Measurements from ENCODE around the gene CATSPERD. TPM values are rescaled to one million over a fixed set of nuclear protein-coding genes. Genes with fewer than 3 reads are reported as not detected.
"Not testable (repeated sequence)": the region's sequence is repeated elsewhere in the genome, so short reads cannot be mapped to it uniquely, and the experiment has no call there.

CATSPERD gene
- total RNA-seq, 1 experiment from 2014 or later: not detected

GRCh38 chr19:5687360-5688198, 32.9 kb upstream of the CATSPERD start:
- H2BK5ac ChIP-seq (ENCODE audit: insufficient read length, low read length): no peak overlapping the region
- H2BK20ac ChIP-seq (ENCODE audit: low read depth, low read length, poor library complexity, severe bottlenecking): no peak overlapping the region
- no peak overlapping the region for H2BK120ac ChIP-seq (ENCODE audit: low read depth, low read length, poor library complexity, severe bottlenecking)
- Mint-ChIP-seq H3K36me3 (ENCODE audit: insufficient read depth in 1 of 3, low read depth in 3 of 3) (peaks cover 16 to 23% (median 16%) of the 10 kb centered on the region in 3 experiments), H3K4me3 (peak overlapping the region in 1 of 2 experiments; percentile 81; a peak in 1 of 5 replicates), H3K4me1 (peaks cover 4 to 14% of the 10 kb centered on the region in 2 experiments), H3K27me3 (ENCODE audit: low read depth) (peaks cover 3% of the 10 kb centered on the region), H3K9me3 (peaks cover 5 to 6% of the 10 kb centered on the region in 2 experiments; a peak in 2 of 5 replicates), H3K27ac (no peak overlapping the region)
- no peak overlapping the region for H2AK5ac ChIP-seq (ENCODE audit: insufficient read length, low read length)
- no peaks in the 10 kb centered on the region for H3K27me3 ChIP-seq (ENCODE audit: insufficient read depth, low read length)
- no peak overlapping the region for H3K9ac ChIP-seq (ENCODE audit: extremely low read depth, insufficient read length, low read length)
- H3K18ac ChIP-seq (ENCODE audit: insufficient read length, low read depth, low read length): no peak overlapping the region
- H3K4me1 ChIP-seq (ENCODE audit: insufficient read depth, low read length): no peaks in the 10 kb centered on the region
- H3K23me2 ChIP-seq (ENCODE audit: insufficient read length, low read depth, low read length, poor library complexity, severe bottlenecking): peaks cover 5% of the 10 kb centered on the region
- H4K8ac ChIP-seq (replicated peaks; ENCODE audit: insufficient read length, low read depth, low read length): no peak overlapping the region
- H3K23ac ChIP-seq (ENCODE audit: insufficient read length, low read depth, low read length): no peak overlapping the region
- no peak overlapping the region for H3K4ac ChIP-seq (ENCODE audit: low read depth, low read length)
- H3K9me3 ChIP-seq (ENCODE audit: control insufficient read depth, low read depth, low read length): no peaks in the 10 kb centered on the region
- no peak overlapping the region for H4K5ac ChIP-seq (ENCODE audit: insufficient read length, low read depth, low read length)
- H3K79me1 ChIP-seq (ENCODE audit: insufficient read depth, low read depth, low read length, poor library complexity, severe bottlenecking): no peaks in the 10 kb centered on the region
- H3K56ac ChIP-seq (ENCODE audit: insufficient read length, low read depth, low read length): no peak overlapping the region
- no peak overlapping the region for H4K91ac ChIP-seq (ENCODE audit: insufficient read length, low read depth, low read length)
- no peak overlapping the region for H2AFZ ChIP-seq (ENCODE audit: low read length)
- no peaks in the 10 kb centered on the region for H4K20me1 ChIP-seq (ENCODE audit: control insufficient read depth, insufficient read depth, insufficient read length)
- H3K79me2 ChIP-seq (ENCODE audit: insufficient read depth, low read length): peaks cover 14% of the 10 kb centered on the region; the same call in 1 of the 2 replicates
- TF ChIP-seq, protein P1, sequence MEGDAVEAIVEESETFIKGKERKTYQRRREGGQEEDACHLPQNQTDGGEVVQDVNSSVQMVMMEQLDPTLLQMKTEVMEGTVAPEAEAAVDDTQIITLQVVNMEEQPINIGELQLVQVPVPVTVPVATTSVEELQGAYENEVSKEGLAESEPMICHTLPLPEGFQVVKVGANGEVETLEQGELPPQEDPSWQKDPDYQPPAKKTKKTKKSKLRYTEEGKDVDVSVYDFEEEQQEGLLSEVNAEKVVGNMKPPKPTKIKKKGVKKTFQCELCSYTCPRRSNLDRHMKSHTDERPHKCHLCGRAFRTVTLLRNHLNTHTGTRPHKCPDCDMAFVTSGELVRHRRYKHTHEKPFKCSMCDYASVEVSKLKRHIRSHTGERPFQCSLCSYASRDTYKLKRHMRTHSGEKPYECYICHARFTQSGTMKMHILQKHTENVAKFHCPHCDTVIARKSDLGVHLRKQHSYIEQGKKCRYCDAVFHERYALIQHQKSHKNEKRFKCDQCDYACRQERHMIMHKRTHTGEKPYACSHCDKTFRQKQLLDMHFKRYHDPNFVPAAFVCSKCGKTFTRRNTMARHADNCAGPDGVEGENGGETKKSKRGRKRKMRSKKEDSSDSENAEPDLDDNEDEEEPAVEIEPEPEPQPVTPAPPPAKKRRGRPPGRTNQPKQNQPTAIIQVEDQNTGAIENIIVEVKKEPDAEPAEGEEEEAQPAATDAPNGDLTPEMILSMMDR (conservative IDR thresholded peaks at IDR 0.05): peak; percentile 17; the same call in 1 of the 3 replicates
- no peak overlapping the region for H3K14ac ChIP-seq (ENCODE audit: insufficient read depth, low read length)
- no CpG with 5 or more reads among the region's 76 CpGs for WGBS (ENCODE audit: extremely low coverage, insufficient read length, low lambda C conversion rate)
- no peak overlapping the region for H2BK12ac ChIP-seq (ENCODE audit: insufficient read length, low read depth, low read length)
- H3K4me2 ChIP-seq (ENCODE audit: insufficient read depth, insufficient read length, low read length): no peak overlapping the region
- H2BK15ac ChIP-seq (ENCODE audit: low read depth, low read length): no peak overlapping the region
- no peak overlapping the region for H3K27ac ChIP-seq (ENCODE audit: insufficient read length, low read depth, low read length)
- no peak overlapping the region for H3T11ph ChIP-seq (ENCODE audit: low read length)
- DNase-seq: peak; percentile 37

GRCh38 chr19:5688262-5688881, 32.1 kb upstream of the CATSPERD start:
- H3K18ac ChIP-seq (ENCODE audit: insufficient read length, low read depth, low read length); H3T11ph ChIP-seq (ENCODE audit: low read length); H3K14ac ChIP-seq (ENCODE audit: insufficient read depth, low read length); H4K8ac ChIP-seq (replicated peaks; ENCODE audit: insufficient read length, low read depth, low read length); H3K4ac ChIP-seq (ENCODE audit: low read depth, low read length); H2BK20ac ChIP-seq (ENCODE audit: low read depth, low read length, poor library complexity, severe bottlenecking); H3K9me3 ChIP-seq (ENCODE audit: control insufficient read depth, low read depth, low read length); H3K9ac ChIP-seq (ENCODE audit: extremely low read depth, insufficient read length, low read length); H3K27ac ChIP-seq (ENCODE audit: insufficient read length, low read depth, low read length); H2BK12ac ChIP-seq (ENCODE audit: insufficient read length, low read depth, low read length); H4K91ac ChIP-seq (ENCODE audit: insufficient read length, low read depth, low read length); H3K9me3 Mint-ChIP-seq; H3K27me3 Mint-ChIP-seq (ENCODE audit: low read depth); H3K27ac Mint-ChIP-seq; DNase-seq; H3K27me3 ChIP-seq (ENCODE audit: insufficient read depth, low read length); H3K23ac ChIP-seq (ENCODE audit: insufficient read length, low read depth, low read length); H3K23me2 ChIP-seq (ENCODE audit: insufficient read length, low read depth, low read length, poor library complexity, severe bottlenecking); H2BK120ac ChIP-seq (ENCODE audit: low read depth, low read length, poor library complexity, severe bottlenecking); H3K56ac ChIP-seq (ENCODE audit: insufficient read length, low read depth, low read length); H4K5ac ChIP-seq (ENCODE audit: insufficient read length, low read depth, low read length); H2AK5ac ChIP-seq (ENCODE audit: insufficient read length, low read length); H3K4me1 ChIP-seq (ENCODE audit: insufficient read depth, low read length); H3K79me1 ChIP-seq (ENCODE audit: insufficient read depth, low read depth, low read length, poor library complexity, severe bottlenecking); H2AFZ ChIP-seq (ENCODE audit: low read length); H3K4me2 ChIP-seq (ENCODE audit: insufficient read depth, insufficient read length, low read length); H4K20me1 ChIP-seq (ENCODE audit: control insufficient read depth, insufficient read depth, insufficient read length); H2BK5ac ChIP-seq (ENCODE audit: insufficient read length, low read length); H2BK15ac ChIP-seq (ENCODE audit: low read depth, low read length): not testable (repeated sequence)
- no CpG with 5 or more reads among the region's 13 CpGs for WGBS (ENCODE audit: extremely low coverage, insufficient read length, low lambda C conversion rate)
- Mint-ChIP-seq H3K36me3 (ENCODE audit: insufficient read depth in 1 of 3, low read depth in 3 of 3) (peaks cover 22 to 31% (median 24%) of the 10 kb centered on the region in 3 experiments), H3K4me1 (peaks cover 4 to 15% of the 10 kb centered on the region in 2 experiments), H3K4me3 (peak overlapping the region in 1 of 2 experiments; percentile 27; a peak in 2 of 5 replicates)
- H3K79me2 ChIP-seq (ENCODE audit: insufficient read depth, low read length): peaks cover 14% of the 10 kb centered on the region; the same call in 1 of the 2 replicates

All from H9 (cell line).